HEK293T (cell line): ENCODE data around the gene FYB1.
A peak's percentile ranks its signal among the peaks of the same experiment; 100 is the strongest.

Experiments used
- CTCF ChIA-PET: fragments of 350-600 bp; formaldehyde crosslinking; extraction: SDS; loops from one replicate; lab custom pipeline; 2021; ENCODE audit warnings: antibody characterized with exemption, inconsistent platforms; lab: Yijun Ruan, JAX
- POLR2A ChIA-PET: fragments of 350-600 bp; formaldehyde crosslinking; extraction: SDS; loops from one replicate; lab custom pipeline; 2020; ENCODE audit warnings: antibody characterized with exemption, inconsistent platforms; lab: Yijun Ruan, JAX
- DNase-seq: peaks from one replicate; pipeline ENCODE4 v3.0.0; 2012; ENCODE audit warnings: mixed read lengths; ENCODE audit errors: extremely low spot score
- ARNT ChIP-seq: fragments of 450-650 bp; IDR thresholded peaks from 2 replicates; pipeline ENCODE4 v1.6.1; 2017; ENCODE audit warnings: mild to moderate bottlenecking
- BHLHE40 ChIP-seq: fragments of 450-650 bp; IDR thresholded peaks from 2 replicates; pipeline ENCODE4 v1.6.1; 2016; ENCODE audit warnings: mild to moderate bottlenecking, moderate library complexity, borderline replicate concordance
- CTBP1 ChIP-seq: fragments of 450-650 bp; IDR thresholded peaks from 2 replicates; pipeline ENCODE4 v1.6.1; 2016; ENCODE audit warnings: borderline replicate concordance
- ELF4 ChIP-seq: fragments of 450-650 bp; IDR thresholded peaks from 2 replicates; pipeline ENCODE4 v1.6.1; 2017; ENCODE audit warnings: antibody characterized with exemption
- FOXA1 ChIP-seq: fragments of 450-650 bp; IDR thresholded peaks from 2 replicates; pipeline ENCODE4 v1.6.1; 2016; ENCODE audit warnings: mild to moderate bottlenecking
- FOXK2 ChIP-seq: fragments of 450-650 bp; IDR thresholded peaks from 2 replicates; pipeline ENCODE4 v1.6.1; 2016; ENCODE audit warnings: mild to moderate bottlenecking
- FOXM1 ChIP-seq: fragments of 450-650 bp; IDR thresholded peaks from 2 replicates; pipeline ENCODE4 v1.6.1; 2017; ENCODE audit warnings: mild to moderate bottlenecking, borderline replicate concordance
- HDGF ChIP-seq: fragments of 450-650 bp; IDR thresholded peaks from 2 replicates; pipeline ENCODE4 v1.6.1; 2017; ENCODE audit warnings: antibody characterized with exemption, borderline replicate concordance
- L3MBTL2 ChIP-seq: fragments of 450-650 bp; conservative IDR thresholded peaks from 2 replicates; pipeline ENCODE4 v1.6.1; 2016; ENCODE audit warnings: mild to moderate bottlenecking
- LEF1 ChIP-seq: fragments of 450-650 bp; IDR thresholded peaks from 2 replicates; pipeline ENCODE4 v1.6.1; 2017; ENCODE audit warnings: mild to moderate bottlenecking, borderline replicate concordance
- NFRKB ChIP-seq: fragments of 450-650 bp; IDR thresholded peaks from 2 replicates; pipeline ENCODE4 v1.6.1; 2016; ENCODE audit warnings: mild to moderate bottlenecking, moderate library complexity
- PKNOX1 ChIP-seq: fragments of 450-650 bp; IDR thresholded peaks from 2 replicates; pipeline ENCODE4 v1.6.1; 2016
- SP1 ChIP-seq: fragments of 450-650 bp; IDR thresholded peaks from 2 replicates; pipeline ENCODE4 v1.6.1; 2017
- SUZ12 ChIP-seq: fragments of 450-650 bp; IDR thresholded peaks from 2 replicates; pipeline ENCODE4 v1.6.1; 2016; ENCODE audit warnings: mild to moderate bottlenecking
- TARDBP ChIP-seq: fragments of 450-650 bp; IDR thresholded peaks from 2 replicates; pipeline ENCODE4 v1.6.1; 2016
- ZNF384 ChIP-seq: fragments of 450-650 bp; IDR thresholded peaks from 2 replicates; pipeline ENCODE4 v1.6.1; 2016

FYB1 gene

GRCh38 chr5:39074017-39074814, 145.1 kb downstream of the FYB1 start, which contains the start of gene RICTOR:
TSS of gene RICTOR (minus strand) at chr5:39074399. CDS start at chr5:39074377, 22 bp downstream.
- POLR2A ChIA-PET: no interaction called here

GRCh38 chr5:39073767-39074016, 145.7 kb downstream of the FYB1 start:
- CTCF ChIA-PET: no interaction called here
- no peak for TF ChIP-seq L3MBTL2
- no peak for TF ChIP-seq ELF4
- TF ChIP-seq FOXK2: no peak
- no peak for TF ChIP-seq FOXM1
- TF ChIP-seq CTBP1: no peak
- no peak for TF ChIP-seq ARNT
- TF ChIP-seq SUZ12: no peak
- TF ChIP-seq LEF1: no peak
- no peak for TF ChIP-seq TARDBP
- no peak for TF ChIP-seq PKNOX1
- no peak for TF ChIP-seq NFRKB
- no peak for TF ChIP-seq BHLHE40
- no peak for TF ChIP-seq FOXA1
- TF ChIP-seq SP1: no peak
- no peak for TF ChIP-seq HDGF
- no peak for TF ChIP-seq ZNF384
- POLR2A ChIA-PET: interaction anchor here (0.6 to 0.7 kb wide), 2 partner anchors 17 to 43 kb away, joined by 3 read pairs; no protein-coding TSS in a partner anchor
- DNase-seq: peak; percentile 49

More at GRCh38 chr5:39074017-39074814, 145.1 kb downstream of the FYB1 start, which contains the start of gene RICTOR:
- TF ChIP-seq L3MBTL2 (peak; percentile 76), SUZ12 (no peak), ZNF384 (no peak)
- peak; percentile 86 for DNase-seq
- CTCF ChIA-PET: interaction anchor here (0.6 kb wide), 1 partner anchor 242 kb away, joined by 3 read pairs; no protein-coding TSS in a partner anchor

- DNase-seq: peak; percentile 46
- CTCF ChIA-PET: no interaction called here
- POLR2A ChIA-PET: interaction anchor here (0.6 to 0.7 kb wide), 2 partner anchors 16 to 42 kb away, joined by 3 read pairs; no protein-coding TSS in a partner anchor
- TF ChIP-seq FOXK2 (peak; percentile 16; the same call in 1 of the 2 replicates), LEF1 (no peak), SUZ12 (no peak), TARDBP (no peak), L3MBTL2 (no peak), ARNT (no peak)
Observed at GRCh38 chr5:39072925-39073766, 146.2 kb downstream of the FYB1 start.

- POLR2A ChIA-PET: no interaction called here
- no peak for DNase-seq
- CTCF ChIA-PET: no interaction called here
- TF ChIP-seq CTBP1 (no peak), ZNF384 (no peak), TARDBP (no peak), FOXA1 (no peak), PKNOX1 (no peak), L3MBTL2 (no peak), LEF1 (no peak), FOXK2 (no peak), BHLHE40 (no peak)
Observed at GRCh38 chr5:39068099-39068498, 151.3 kb downstream of the FYB1 start.

- POLR2A ChIA-PET: no interaction called here
- no peak for DNase-seq
- CTCF ChIA-PET: no interaction called here
Observed at GRCh38 chr5:39064450-39064849, 154.9 kb downstream of the FYB1 start.

More at GRCh38 chr5:39064450-39064849, 154.9 kb downstream of the FYB1 start:
- TF ChIP-seq FOXM1 (no peak), SP1 (no peak), LEF1 (no peak), FOXA1 (no peak), ZNF384 (no peak), CTBP1 (no peak), NFRKB (no peak), TARDBP (no peak), L3MBTL2 (no peak), ARNT (no peak), PKNOX1 (no peak), SUZ12 (no peak), HDGF (no peak), ELF4 (no peak), BHLHE40 (no peak), FOXK2 (no peak)
